Endodermal cell (in vitro differentiated cells): Measurements from ENCODE around the gene SDK1. TPM values are rescaled to one million over a fixed set of nuclear protein-coding genes. Genes with fewer than 3 reads are reported as not detected.

Experiments
- DNase-seq: peaks from one replicate; pipeline ENCODE4 v3.0.0-alpha.2; 2017
- H3K27ac ChIP-seq: 2 replicates; pipeline ENCODE4 v1.5.1; 2013; ENCODE audit warnings: mild to moderate bottlenecking, low read depth, low read length, moderate library complexity
- H3K27me3 ChIP-seq: 2 replicates; pipeline ENCODE4 v1.6.1; 2013; ENCODE audit warnings: mild to moderate bottlenecking, low read length, moderate library complexity; ENCODE audit not compliant: insufficient read depth, control insufficient read depth, poor library complexity, severe bottlenecking
- H3K36me3 ChIP-seq: 2 replicates; pipeline ENCODE4 v1.7.0; 2013; ENCODE audit warnings: mild to moderate bottlenecking, low read length, moderate library complexity; ENCODE audit not compliant: control insufficient read depth, insufficient read depth
- H3K4me1 ChIP-seq: one replicate; pipeline ENCODE4 v1.7.0; 2013; ENCODE audit warnings: low read length; ENCODE audit not compliant: control insufficient read depth, insufficient read depth
- H3K4me3 ChIP-seq: 2 replicates; pipeline ENCODE4 v1.5.1; 2013; ENCODE audit warnings: mild to moderate bottlenecking, low read length, moderate library complexity
- H3K9ac ChIP-seq: 2 replicates; pipeline ENCODE4 v1.6.1; 2013; ENCODE audit warnings: mild to moderate bottlenecking, low read length, moderate library complexity; ENCODE audit not compliant: poor library complexity, severe bottlenecking; ENCODE audit errors: extremely low read depth
- H3K9me3 ChIP-seq: 2 replicates; pipeline ENCODE4 v1.6.1; 2013; ENCODE audit warnings: mild to moderate bottlenecking, low read length, moderate library complexity; ENCODE audit not compliant: control insufficient read depth
- H3K27ac Mint-ChIP-seq: 2 replicates; pipeline ENCODE4 v1.8.0; 2020; ENCODE audit warnings: mixed read lengths
- H3K27me3 Mint-ChIP-seq: 2 replicates; pipeline ENCODE4 v1.8.0; 2021; ENCODE audit warnings: mild to moderate bottlenecking, mixed read lengths; ENCODE audit not compliant: insufficient read depth
- H3K36me3 Mint-ChIP-seq: 2 replicates; pipeline ENCODE4 v1.8.0; 2020; ENCODE audit warnings: low read depth, mixed read lengths
- H3K4me1 Mint-ChIP-seq: 2 replicates; pipeline ENCODE4 v1.8.0; 2020; ENCODE audit warnings: mixed read lengths
- H3K4me3 Mint-ChIP-seq: 2 replicates; pipeline ENCODE4 v1.8.0; 2020; ENCODE audit warnings: mild to moderate bottlenecking, moderate library complexity, mixed read lengths
- H3K9me3 Mint-ChIP-seq: 2 replicates; pipeline ENCODE4 v1.8.0; 2020; ENCODE audit warnings: mild to moderate bottlenecking, mixed read lengths
- WGBS, 2 experiments: methylation state at CpG; one replicate each; pipeline versions ENCODE4 v1.1.5 to v1.1.7; 2013; ENCODE audit warnings: missing lambda C conversion rate in 2 of 2, mixed read lengths in 1 of 2; ENCODE audit not compliant: insufficient coverage in 1 of 2, insufficient read length in 1 of 2; 5-methylcytosine and 5-hydroxymethylcytosine counted together
- total RNA-seq, 2 donors: library from RNA; stranded (reverse); fragmentation: NEBNext Ultra II Directional in 1 of 2; extraction: Animal tissue kit (Norgen Biotek cat#: 25700) in 1 of 2; gene quantifications; 2 replicates in 1 of 2; 3 replicates in 1 of 2; pipeline ENCODE4 v1.2.1, GENCODE V29; 2021
- TF ChIP-seq, protein P1 (sequence below): fragments of 200-600 bp; sonication (generic); conservative IDR thresholded peaks from 2 replicates; pipeline ENCODE4 v1.5.0; 2021; ENCODE audit warnings: antibody characterized with exemption, mild to moderate bottlenecking

The SDK1 gene
- total RNA-seq, 2 donors from 2014 or later = 22.7 to 23.1 TPM

- DNase-seq = no peak
- Mint-ChIP-seq H3K9me3 (peaks cover 4% of the 10 kb centered on the region), H3K4me1 (no peaks in the 10 kb centered on the region), H3K36me3 (no peaks in the 10 kb centered on the region), H3K27ac (no peak overlapping the region), H3K27me3 (no peaks in the 10 kb centered on the region), H3K4me3 (no peak overlapping the region)
- no peak overlapping the region for H3K9ac ChIP-seq
- no peaks in the 10 kb centered on the region for H3K36me3 ChIP-seq
- TF ChIP-seq, protein P1, sequence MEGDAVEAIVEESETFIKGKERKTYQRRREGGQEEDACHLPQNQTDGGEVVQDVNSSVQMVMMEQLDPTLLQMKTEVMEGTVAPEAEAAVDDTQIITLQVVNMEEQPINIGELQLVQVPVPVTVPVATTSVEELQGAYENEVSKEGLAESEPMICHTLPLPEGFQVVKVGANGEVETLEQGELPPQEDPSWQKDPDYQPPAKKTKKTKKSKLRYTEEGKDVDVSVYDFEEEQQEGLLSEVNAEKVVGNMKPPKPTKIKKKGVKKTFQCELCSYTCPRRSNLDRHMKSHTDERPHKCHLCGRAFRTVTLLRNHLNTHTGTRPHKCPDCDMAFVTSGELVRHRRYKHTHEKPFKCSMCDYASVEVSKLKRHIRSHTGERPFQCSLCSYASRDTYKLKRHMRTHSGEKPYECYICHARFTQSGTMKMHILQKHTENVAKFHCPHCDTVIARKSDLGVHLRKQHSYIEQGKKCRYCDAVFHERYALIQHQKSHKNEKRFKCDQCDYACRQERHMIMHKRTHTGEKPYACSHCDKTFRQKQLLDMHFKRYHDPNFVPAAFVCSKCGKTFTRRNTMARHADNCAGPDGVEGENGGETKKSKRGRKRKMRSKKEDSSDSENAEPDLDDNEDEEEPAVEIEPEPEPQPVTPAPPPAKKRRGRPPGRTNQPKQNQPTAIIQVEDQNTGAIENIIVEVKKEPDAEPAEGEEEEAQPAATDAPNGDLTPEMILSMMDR = no peak
- H3K27ac ChIP-seq = no peak overlapping the region
- H3K4me1 ChIP-seq = no peaks in the 10 kb centered on the region
- WGBS, 2 experiments = 89 to 96% methylated on average over 15 of the region's 15 CpGs
- H3K4me3 ChIP-seq = no peak overlapping the region
- H3K9me3 ChIP-seq = peaks cover 13% of the 10 kb centered on the region
- no peaks in the 10 kb centered on the region for H3K27me3 ChIP-seq
These were observed 486.7 kb downstream of the SDK1 start for GRCh38 chr7:3787717-3788264.

- no peaks in the 10 kb centered on the region for H3K4me1 ChIP-seq
- no peaks in the 10 kb centered on the region for H3K4me1 Mint-ChIP-seq
- H3K9me3 Mint-ChIP-seq = no peaks in the 10 kb centered on the region
- DNase-seq = no peak
- H3K36me3 Mint-ChIP-seq = no peaks in the 10 kb centered on the region
- TF ChIP-seq, protein P1 = no peak
- 87% methylated on average over 2 of the region's 2 CpGs; no CpG with 5 or more reads in 1 of the 2 experiments for WGBS, 2 experiments
- no peaks in the 10 kb centered on the region for H3K27me3 ChIP-seq
- H3K27ac Mint-ChIP-seq = no peak overlapping the region
- H3K4me3 ChIP-seq = no peak overlapping the region
- no peaks in the 10 kb centered on the region for H3K9me3 ChIP-seq
- H3K9ac ChIP-seq = no peak overlapping the region
- no peaks in the 10 kb centered on the region for H3K27me3 Mint-ChIP-seq
- H3K27ac ChIP-seq = no peak overlapping the region
- no peak overlapping the region for H3K4me3 Mint-ChIP-seq
- H3K36me3 ChIP-seq = no peaks in the 10 kb centered on the region
These were observed 489.8 kb downstream of the SDK1 start for GRCh38 chr7:3790803-3791202.

- no peaks in the 10 kb centered on the region for H3K36me3 ChIP-seq
- H3K4me3 ChIP-seq = no peak overlapping the region
- no peaks in the 10 kb centered on the region for H3K27me3 ChIP-seq
- H3K9ac ChIP-seq = no peak overlapping the region
- Mint-ChIP-seq H3K4me3 (no peak overlapping the region), H3K4me1 (no peaks in the 10 kb centered on the region), H3K9me3 (no peaks in the 10 kb centered on the region), H3K36me3 (no peaks in the 10 kb centered on the region), H3K27me3 (no peaks in the 10 kb centered on the region), H3K27ac (no peak overlapping the region)
- no peaks in the 10 kb centered on the region for H3K4me1 ChIP-seq
- WGBS, 2 experiments = 84 to 91% methylated on average over 7 to 9 of the region's 9 CpGs
- no peaks in the 10 kb centered on the region for H3K9me3 ChIP-seq
- TF ChIP-seq, protein P1 = no peak
- no peak for DNase-seq
- no peak overlapping the region for H3K27ac ChIP-seq
These were observed 490.3 kb downstream of the SDK1 start for GRCh38 chr7:3791327-3791726.
